ENCODE data around the gene KRT33B.

KRT33B gene

GRCh38 chr17:41345992-41346391 is 23.6 kb downstream of the KRT33B start:
- FAIRE-seq, result no peak

GRCh38 chr17:41343029-41343428 is 26.6 kb downstream of the KRT33B start:
- no peak for FAIRE-seq

GRCh38 chr17:41340934-41341861 is 28.4 kb downstream of the KRT33B start:
- FAIRE-seq, result no peak

DNA sequence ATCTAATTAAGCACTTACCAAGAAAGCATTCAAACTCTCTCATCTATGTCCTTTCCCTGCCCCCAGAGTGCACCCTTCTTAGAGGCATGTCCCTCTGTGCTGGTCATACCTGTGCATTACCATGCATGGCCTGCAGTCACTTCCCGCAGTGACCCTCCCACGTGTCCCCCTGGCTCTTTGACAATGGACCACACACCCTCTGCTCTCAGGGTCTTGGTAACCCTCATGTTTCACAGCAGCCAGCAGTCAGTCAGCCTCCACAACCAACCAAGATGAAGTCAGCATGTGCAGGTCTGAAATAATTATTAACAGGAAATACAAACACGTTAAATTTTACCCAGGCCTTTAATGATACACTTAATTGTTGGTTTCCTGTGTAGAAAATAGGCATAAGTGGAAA is 29.1 kb downstream of the KRT33B start:
- no peak for FAIRE-seq

DNA sequence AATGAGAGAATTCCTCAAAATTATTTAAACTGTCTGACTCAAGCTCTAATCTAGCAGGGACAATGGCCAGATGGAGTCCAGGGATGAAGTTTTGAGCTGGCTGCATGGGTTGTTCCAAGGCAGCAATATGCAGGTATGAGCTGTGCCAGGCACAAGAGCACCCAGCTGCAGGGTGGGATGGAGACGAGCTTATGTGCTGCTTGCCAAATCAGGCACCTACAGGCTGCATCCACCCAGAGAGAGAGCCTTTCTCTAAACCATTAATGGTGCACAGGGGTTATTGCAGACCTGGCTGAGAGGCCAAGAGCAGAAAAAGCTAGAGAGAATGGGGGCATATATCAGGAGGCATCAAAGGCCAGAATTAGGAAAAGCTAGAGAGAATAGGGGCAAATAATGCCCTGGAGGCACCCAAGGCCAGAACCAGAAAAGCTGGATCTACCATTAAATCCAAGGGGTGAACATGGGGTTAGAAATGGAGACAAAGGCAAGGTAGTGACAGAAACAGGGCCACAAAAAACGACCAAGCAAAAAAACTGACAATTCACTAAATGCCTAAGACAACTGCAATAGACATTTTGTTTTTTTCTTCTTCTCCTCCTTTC is 29.9 kb downstream of the KRT33B start:
- FAIRE-seq, result no peak

- no peak for FAIRE-seq
These were observed 30.6 kb downstream of the KRT33B start for GRCh38 chr17:41338961-41339485.

DNA sequence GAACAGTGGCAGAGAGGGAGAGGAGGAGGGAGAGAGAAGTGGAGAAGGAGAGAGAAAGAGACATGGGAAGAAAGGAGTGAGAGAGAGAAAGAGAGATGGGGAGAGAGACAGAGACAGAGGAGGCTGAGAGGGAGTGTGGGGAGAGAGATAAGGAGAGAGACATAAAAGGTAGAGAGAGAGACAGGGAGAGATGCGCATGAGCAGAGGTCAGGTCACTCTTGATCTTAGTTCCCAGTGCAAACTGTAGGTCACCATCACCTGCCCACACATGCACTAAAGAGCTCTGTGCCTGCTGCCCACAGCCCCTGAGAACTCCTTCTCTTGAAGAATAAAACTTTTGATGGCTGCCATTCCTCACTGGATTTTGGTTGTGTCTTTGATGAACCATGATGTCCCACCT is 33.9 kb downstream of the KRT33B start:
- no peak for FAIRE-seq

GRCh38 chr17:41334385-41335305 is 35.0 kb downstream of the KRT33B start:
- no peak for FAIRE-seq

DNA sequence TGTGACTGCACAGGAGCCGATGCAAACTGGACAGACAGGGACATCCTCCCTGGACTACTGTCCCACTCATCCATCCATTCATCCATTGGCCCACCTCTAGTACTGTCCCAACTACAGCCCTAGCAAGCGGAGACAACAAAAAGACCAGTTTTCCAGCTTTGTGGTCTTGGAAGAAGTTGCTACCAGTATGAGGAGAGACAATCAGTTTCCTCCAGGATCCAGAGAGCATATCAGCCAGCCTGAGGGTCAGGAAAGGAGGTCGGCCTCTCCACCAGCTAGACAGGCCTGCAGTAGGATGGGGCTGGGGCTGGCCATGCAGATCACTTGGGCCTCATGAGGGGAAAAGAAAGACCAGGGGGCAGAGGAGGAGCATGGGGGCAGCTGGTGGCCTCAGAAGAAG is 35.8 kb downstream of the KRT33B start:
- FAIRE-seq, result no peak

- FAIRE-seq, result no peak
These were observed 36.5 kb downstream of the KRT33B start for GRCh38 chr17:41333098-41333497.

DNA sequence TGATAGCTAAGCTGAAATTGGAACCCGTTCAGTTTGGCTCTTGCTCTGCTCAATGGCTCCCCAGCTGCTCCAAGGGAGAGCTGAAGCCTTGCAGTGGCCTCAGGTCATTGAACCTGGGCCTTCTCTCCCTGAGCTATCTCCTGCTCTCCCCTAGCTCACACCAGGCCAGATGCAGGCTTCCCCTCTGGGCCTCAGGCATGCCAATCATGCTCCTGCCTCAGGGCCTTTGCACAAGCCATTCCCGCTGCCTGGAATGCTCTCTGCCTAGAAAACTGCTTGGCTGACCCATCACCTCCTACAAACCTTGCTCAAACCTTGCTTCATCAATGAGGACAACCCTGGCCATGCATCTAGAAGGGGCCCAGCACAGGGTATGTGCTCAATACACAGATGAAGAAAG is 37.4 kb downstream of the KRT33B start:
- no peak for FAIRE-seq

DNA sequence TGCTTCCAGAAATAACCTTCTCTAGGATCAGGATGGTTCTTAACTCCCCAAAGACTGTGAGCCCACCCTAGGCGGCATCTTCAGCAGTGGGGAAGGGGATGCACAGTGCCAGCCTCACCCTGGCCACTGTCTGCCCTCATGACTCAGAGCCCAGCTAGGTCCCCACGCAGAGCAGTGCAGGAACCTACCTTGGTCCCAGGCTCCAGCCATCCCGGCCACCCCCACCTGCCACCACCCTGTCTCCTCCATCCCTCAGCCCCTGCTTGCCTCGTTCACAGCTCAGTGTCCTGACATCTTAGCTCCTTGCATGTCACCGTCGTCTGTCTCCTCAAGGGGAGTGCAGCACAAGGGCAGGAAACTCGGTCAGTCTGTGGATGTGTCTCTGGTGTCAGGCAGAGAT is 38.0 kb downstream of the KRT33B start:
- no peak for FAIRE-seq

DNA sequence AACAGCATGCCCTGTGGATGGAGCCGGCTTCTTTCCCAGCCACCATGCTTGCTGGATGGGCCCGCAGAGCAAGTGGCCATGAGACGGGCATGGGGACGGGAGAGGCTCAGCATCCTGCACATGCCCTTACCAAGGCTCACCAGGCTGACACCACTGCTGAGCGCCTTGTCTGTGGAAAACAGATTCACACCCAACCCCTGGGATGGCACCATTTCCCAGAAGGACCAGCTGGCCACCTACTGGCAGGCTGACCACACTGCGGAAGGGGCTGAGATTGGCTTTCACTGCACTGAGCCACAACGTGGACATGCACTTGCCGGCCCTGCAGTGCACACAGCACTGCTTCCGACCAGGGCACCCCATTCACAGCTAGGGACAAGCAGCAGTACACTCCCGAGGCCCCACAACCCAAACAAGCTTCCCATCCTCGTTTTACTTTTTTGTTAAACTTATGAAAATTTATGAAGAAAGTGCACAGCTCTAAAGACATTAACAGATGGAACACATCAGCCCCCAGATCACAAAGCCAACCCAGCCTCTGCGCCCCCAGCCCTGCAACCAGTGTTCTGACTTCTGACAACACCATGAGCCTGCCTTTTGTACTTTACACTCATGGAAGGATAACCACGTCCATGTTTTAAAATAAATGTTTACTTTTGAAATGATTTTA is 40.2 kb downstream of the KRT33B start:
- FAIRE-seq, result no peak

DNA sequence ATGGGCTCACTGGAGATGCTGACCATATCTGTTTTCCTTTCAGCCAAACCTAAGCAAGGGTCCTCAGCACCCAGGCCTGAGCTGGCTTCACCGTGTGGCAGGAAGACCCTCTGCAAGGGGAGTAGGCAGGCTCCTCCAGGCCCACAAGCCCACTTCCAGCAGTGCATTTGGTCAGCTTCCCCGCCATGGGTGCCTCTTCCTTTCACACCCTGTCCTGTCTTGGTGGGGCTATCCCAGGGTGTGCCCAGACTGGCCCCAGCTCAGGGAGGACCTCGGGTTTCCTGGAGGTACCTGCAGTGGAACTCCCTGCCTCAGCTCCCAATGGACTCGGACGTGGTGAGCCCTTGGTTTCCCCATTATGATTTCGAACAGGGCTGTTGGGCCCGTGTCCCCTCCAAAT is 41.4 kb downstream of the KRT33B start:
- FAIRE-seq, result no peak

GRCh38 chr17:41327411-41328120 is 42.0 kb downstream of the KRT33B start:
- FAIRE-seq, result no peak

DNA sequence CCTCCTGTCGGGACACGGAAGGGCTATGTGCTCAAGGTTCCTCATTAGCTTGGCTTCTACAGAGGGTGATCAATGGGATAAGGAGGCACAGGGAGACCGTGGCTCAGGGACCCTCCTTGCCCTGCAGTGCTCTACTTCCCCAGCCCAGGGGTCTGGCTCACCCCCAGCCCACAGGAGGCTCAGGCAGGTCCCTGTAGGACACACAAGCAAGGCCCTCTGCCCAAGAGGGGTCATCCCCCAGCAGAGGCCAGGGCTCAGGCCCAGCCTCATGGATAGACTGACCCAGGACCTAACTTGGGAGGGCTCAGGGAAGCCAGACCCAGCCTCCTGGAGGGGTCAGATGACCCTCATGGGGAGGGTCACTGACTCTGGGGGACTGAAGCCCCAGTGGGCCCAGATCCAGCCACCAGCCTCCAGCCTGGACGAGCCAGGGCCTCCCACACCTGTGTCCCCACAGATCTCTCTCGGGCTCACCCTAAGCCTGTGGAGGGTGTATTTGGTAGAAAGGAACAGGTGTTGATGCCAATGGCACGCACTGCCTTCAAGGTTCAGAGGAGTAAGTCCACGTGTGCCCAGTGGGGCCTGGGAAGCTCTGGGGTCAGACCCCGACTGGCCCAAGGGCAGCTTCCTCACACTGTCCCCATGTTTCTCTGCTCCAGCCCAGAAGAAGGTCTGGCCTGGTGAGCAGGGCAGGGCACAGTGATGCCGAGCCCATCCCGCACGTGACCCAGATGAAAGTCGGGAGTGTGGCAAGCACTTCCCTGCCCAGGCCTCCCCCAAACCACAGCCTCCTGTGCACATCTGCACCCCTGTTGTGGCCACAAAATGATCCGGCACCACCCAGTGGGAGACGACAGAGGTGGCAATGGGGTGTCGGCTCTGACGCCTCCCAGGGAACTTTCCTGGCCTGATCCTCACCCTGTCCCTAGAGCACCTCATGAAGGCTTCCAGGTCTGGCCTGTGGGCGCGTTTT is 43.2 kb downstream of the KRT33B start:
- FAIRE-seq, result no peak

- no peak for FAIRE-seq
These were observed 44.0 kb downstream of the KRT33B start for GRCh38 chr17:41325611-41326010.

DNA sequence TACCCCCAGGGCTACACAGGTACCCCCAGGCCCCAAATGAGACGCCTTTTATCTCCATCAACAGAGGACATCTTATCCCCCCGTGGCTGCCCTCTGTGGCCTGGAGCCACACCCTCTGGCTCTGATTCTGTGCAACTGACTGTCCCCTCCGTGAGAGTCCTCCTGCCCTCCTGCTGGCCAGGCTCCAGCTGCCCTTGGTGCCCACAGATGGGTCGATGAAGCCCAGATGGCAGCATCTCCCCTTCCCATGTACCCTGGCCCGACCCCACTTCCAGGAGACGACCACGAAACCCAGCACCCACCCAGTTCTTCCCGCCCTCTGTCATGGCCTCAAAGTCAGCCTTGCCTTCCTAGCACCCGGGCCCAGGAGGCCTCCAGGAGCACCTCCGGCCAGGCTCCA is 44.5 kb downstream of the KRT33B start:
- FAIRE-seq, result no peak

DNA sequence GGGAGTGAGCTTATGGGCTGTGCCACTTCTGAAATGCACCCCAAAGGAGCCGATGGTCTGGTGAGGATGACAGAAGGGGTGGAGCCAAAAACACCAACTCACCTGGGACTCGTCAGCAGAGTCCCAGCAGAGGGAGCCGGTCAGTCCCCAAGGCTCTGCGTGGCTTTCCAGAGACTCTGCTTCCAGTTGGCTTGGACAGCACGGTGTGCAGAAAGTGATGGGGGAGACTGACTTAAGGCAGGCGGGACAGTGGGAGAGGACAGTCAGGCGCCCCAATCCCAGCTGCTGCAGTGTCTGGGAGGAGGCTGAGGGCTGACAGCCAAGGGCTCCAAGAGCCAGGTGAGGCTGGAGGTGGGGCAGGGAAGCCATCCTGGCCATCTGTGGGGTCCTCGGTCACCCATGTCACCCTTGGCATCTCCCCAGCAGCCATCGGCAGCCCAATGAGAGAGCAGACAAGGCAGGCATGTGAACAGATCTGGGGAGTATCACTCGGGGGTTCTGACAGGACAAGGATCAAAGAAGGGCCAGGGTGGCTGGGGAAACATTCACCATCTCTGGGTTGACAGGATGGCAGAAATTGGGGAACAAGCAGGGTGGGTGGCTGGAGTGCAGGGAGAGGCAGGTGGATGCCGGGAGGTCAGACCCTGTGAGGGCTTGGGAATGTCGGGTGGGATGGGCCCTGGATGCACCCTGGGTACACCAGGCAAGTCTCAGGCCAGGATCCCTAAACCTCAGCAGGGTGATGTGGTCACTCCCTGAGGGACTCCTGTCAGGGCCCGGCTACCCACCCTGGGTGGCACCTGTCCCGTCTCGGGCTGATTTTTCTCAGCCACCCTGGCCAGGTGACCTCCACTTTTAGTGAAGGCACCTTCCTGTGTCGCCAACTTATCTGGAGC is 45.2 kb downstream of the KRT33B start:
- FAIRE-seq, result no peak
